AG04450 (cell line): ENCODE results near the gene SYK. TPM values are rescaled to one million over a fixed set of nuclear protein-coding genes. Genes with fewer than 3 reads are reported as not detected.
"Not testable (repeated sequence)": the region's sequence is repeated elsewhere in the genome, so short reads cannot be mapped to it uniquely, and the experiment has no call there.

Source experiments
- CTCF ChIA-PET: fragments of 300-600, 350-600 bp; formaldehyde crosslinking; extraction: SDS; loops from one replicate; lab custom pipeline; 2022; ENCODE audit warnings: antibody characterized with exemption, inconsistent platforms; lab: Charles Lee
- POLR2A ChIA-PET: fragments of 350-600 bp; formaldehyde crosslinking; extraction: SDS; loops from one replicate; lab custom pipeline; 2021; ENCODE audit warnings: antibody characterized with exemption, inconsistent platforms; lab: Yijun Ruan, JAX
- DNase-seq: peaks from one replicate; pipeline ENCODE4 v3.0.0-alpha.2; 2011; ENCODE audit warnings: low read depth, low spot score
- H3K27ac ChIP-seq: one replicate; pipeline ENCODE4 v1.5.1; 2012; ENCODE audit warnings: low read depth, low read length, control low read depth
- H3K27me3 ChIP-seq: one replicate; pipeline ENCODE4 v1.6.0; 2012; ENCODE audit warnings: low read length; ENCODE audit not compliant: control insufficient read depth, insufficient read depth
- H3K4me3 ChIP-seq: 2 replicates; pipeline ENCODE4 v1.5.1; 2011; ENCODE audit warnings: mild to moderate bottlenecking, low read depth, low read length, control low read depth
- H3K9me3 ChIP-seq: 2 replicates; pipeline ENCODE4 v1.5.1; 2012; ENCODE audit warnings: low read length; ENCODE audit not compliant: control insufficient read depth, insufficient read depth
- polyA plus RNA-seq: library from polyadenylated mRNA; depleted of rRNA; stranded (reverse); fragments of >200 nt; gene quantifications from 2 replicates; pipeline ENCODE4 v1.2.3, GENCODE V29; 2011
- TF ChIP-seq, protein P1 (sequence below): IDR thresholded peaks from 2 replicates; pipeline ENCODE4 v1.5.1; 2011; ENCODE audit warnings: low read depth, low read length, control low read depth, inconsistent platforms

The SYK gene
- polyA plus RNA-seq, 1 experiment = not detected

DNA sequence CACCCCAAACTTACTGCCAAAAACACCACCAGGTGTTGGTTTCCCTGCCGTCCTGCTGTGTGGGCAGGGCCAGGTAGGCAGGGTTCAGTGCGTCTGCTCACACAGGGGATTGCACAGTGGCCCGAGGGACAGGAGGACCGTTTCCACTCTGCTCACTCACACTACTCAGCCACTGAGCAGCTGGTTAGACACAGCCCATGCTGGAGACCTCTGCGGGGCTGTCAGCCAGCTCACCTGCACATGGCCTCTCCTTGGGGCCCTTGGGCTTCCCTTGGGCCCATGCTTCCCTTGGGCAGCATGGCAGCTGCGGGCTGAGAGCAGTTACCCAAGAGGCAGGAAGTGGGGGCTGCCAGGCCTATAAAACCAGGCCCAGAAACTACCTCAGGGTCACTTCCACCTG lies 79.0 kb downstream of the SYK start:
- TF ChIP-seq, protein P1, sequence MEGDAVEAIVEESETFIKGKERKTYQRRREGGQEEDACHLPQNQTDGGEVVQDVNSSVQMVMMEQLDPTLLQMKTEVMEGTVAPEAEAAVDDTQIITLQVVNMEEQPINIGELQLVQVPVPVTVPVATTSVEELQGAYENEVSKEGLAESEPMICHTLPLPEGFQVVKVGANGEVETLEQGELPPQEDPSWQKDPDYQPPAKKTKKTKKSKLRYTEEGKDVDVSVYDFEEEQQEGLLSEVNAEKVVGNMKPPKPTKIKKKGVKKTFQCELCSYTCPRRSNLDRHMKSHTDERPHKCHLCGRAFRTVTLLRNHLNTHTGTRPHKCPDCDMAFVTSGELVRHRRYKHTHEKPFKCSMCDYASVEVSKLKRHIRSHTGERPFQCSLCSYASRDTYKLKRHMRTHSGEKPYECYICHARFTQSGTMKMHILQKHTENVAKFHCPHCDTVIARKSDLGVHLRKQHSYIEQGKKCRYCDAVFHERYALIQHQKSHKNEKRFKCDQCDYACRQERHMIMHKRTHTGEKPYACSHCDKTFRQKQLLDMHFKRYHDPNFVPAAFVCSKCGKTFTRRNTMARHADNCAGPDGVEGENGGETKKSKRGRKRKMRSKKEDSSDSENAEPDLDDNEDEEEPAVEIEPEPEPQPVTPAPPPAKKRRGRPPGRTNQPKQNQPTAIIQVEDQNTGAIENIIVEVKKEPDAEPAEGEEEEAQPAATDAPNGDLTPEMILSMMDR = no peak
- no peak for DNase-seq
- Histone ChIP-seq H3K9me3 (no peaks in the 10 kb centered on the region; the same call in 1 of the 2 replicates), H3K4me3 (no peak overlapping the region), H3K27ac (no peak overlapping the region), H3K27me3 (peaks cover 6% of the 10 kb centered on the region)
- ChIA-PET POLR2A (no interaction called here), CTCF (no interaction called here)

DNA sequence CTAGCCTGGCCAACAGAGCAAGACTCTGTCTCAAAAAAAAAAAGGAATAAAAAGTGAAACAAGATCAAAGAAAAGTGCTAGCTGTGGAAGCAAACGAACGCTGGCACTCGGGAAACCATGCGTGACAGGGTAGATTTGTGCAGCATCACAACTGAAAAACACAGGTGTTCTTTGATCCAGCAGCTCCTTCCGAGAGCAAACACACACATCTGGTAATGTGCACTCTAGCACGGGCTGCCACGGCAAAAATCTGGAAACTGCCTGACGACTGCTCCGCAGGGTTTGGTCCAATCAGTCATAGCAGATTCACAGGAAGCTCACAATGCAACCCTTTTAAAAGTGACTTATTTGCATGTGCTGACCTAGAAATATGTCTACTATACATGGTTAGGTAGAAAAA lies 80.0 kb downstream of the SYK start:
- Histone ChIP-seq H3K4me3 (no peak overlapping the region), H3K9me3 (no peaks in the 10 kb centered on the region; the same call in 1 of the 2 replicates), H3K27me3 (peaks cover 6% of the 10 kb centered on the region), H3K27ac (no peak overlapping the region)
- no peak for DNase-seq
- CTCF ChIA-PET = no interaction called here
- TF ChIP-seq, protein P1 = no peak
- POLR2A ChIA-PET = no interaction called here

DNA sequence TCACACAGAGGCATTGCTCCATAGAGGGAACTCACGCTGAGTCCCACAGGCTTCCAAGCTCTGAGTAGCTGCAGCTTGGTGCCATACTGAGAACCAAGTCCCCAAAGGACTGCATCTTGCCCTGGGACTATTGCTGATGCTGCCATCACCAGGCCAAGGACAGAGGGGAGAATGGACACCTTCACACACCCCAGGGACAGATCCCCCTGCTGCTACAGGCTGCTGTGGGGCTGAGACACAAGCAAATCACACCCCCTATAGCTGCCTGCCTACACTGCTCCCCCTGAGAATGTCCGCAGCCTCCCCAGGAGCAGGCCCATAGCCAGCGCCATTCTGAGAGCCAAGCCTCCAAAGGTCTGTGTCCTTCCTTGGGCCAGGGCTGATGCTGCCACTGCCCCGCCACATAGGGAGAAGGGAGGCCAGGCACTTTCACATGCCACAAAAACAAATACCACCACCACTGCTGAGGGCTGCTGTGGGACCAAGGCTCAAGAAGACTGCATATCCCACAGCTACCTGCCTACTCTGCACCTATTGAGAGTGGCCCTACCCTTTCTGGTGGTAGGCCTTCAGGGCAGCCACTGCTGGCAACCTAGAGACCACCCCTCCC lies 81.5 kb downstream of the SYK start:
- H3K9me3 ChIP-seq = no peaks in the 10 kb centered on the region; the same call in 1 of the 2 replicates
- peaks cover 6% of the 10 kb centered on the region for H3K27me3 ChIP-seq
- ChIA-PET POLR2A (no interaction called here), CTCF (interaction anchor here (1.2 kb wide), 1 partner anchor 13 kb away, joined by 4 read pairs; no protein-coding TSS in a partner anchor)
- H3K27ac ChIP-seq = no peak overlapping the region
- TF ChIP-seq, protein P1 = no peak
- H3K4me3 ChIP-seq = no peak overlapping the region
- no peak for DNase-seq

DNA sequence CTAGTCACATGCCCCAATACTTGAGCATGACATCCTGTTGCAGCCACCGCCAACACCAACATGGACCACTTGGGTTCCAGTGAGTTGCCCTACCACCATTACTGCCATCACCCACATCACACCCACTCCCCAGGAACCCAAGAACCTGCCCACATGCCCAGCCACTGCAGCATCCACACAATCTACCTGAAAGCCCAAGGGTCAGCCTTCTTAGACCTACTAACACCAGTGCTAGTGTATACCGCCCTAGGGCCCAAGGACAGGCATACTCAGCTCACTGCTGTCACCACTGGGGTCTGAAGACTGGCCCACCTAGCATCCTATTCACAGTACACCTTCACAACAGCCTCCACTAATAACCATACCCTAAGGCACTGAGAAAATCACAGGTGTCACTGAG lies 82.0 kb downstream of the SYK start:
- POLR2A ChIA-PET = no interaction called here
- CTCF ChIA-PET = interaction anchor here (1.2 kb wide), 1 partner anchor 13 kb away, joined by 4 read pairs; no protein-coding TSS in a partner anchor

DNA sequence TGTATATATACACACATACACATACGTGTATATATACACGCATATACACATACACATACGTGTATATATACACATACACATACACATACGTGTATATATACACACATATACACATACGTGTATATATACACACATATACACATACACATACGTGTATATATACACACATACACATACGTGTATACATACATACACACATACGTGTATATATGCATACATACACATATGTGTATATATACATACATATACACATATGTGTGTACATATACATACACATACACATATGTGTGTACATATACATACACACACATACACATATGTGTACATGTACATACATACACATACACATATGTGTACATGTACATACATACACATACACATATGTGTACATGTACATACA lies 82.6 kb downstream of the SYK start:
- Histone ChIP-seq H3K9me3 (no peaks in the 10 kb centered on the region; the same call in 1 of the 2 replicates), H3K4me3 (no peak overlapping the region), H3K27ac (no peak overlapping the region), H3K27me3 (peaks cover 3% of the 10 kb centered on the region)
- POLR2A ChIA-PET = no interaction called here
- DNase-seq = no peak
- CTCF ChIA-PET = no interaction called here
- TF ChIP-seq, protein P1 = no peak

More for the DNA sequence above, 82.0 kb downstream of the SYK start:
- Histone ChIP-seq H3K27me3 (peaks cover 5% of the 10 kb centered on the region), H3K9me3 (no peaks in the 10 kb centered on the region; the same call in 1 of the 2 replicates), H3K27ac (no peak overlapping the region), H3K4me3 (no peak overlapping the region)
- no peak for DNase-seq
- TF ChIP-seq, protein P1 = no peak

DNA sequence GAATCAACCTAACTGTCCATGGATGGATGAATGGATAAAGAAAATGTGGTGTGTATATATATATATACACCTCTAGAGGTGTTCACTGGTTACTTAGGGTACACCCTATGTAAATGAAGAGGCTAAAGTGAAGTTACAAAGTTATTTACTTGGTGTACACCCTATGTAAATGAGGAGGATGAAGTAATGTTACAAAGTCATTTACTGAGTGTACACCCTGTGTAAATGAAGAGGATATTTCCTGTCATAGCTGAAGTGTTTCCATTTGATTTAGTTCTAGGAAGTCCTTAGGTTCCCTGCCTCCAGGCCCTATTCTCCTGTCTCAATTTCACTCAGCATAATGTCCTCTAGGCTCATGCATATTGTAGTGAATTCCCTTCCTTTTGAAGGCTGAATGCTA lies 85.2 kb downstream of the SYK start:
- DNase-seq, H3K4me3 ChIP-seq, H3K9me3 ChIP-seq, POLR2A ChIA-PET, CTCF ChIA-PET, H3K27ac ChIP-seq: not testable (repeated sequence)
- peaks cover 12% of the 10 kb centered on the region for H3K27me3 ChIP-seq
